Measurements from ENCODE around the gene SHC2. TPM values are rescaled to one million over a fixed set of nuclear protein-coding genes. Genes with fewer than 3 reads are reported as not detected.

SHC2 gene
- total and polyA plus RNA-seq, 2 of the 8 experiments (the other 6 are each of a cell fraction or from before 2014, with no cell fraction given), result 4.4 to 7.3 TPM

DNA sequence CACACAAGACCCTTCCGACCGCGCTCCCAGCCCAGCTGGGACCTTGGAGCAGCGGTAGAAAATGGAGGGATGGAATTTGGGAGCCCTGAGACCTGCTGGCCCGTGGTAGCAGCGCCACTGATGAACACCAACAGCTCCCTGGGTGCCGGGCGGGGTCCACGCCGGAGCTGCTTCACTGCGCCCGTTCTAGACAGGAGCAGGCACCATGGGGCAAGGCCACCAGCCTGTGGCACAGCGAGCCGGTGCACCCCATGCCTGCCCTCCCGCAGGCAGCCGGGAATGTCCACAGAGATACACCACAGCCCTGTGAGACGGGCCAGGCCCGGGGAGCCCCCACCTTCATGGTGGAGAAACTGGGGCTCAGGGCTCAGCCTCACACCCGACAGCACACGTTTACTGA, 9.9 kb upstream of the SHC2 start:
- Histone ChIP-seq H2BK15ac (ENCODE audit: low read length) (no peak overlapping the region), H3K4ac (replicated peaks; ENCODE audit: insufficient read length, low read depth, low read length) (no peak overlapping the region), H2AK5ac (ENCODE audit: low read depth, low read length) (no peak overlapping the region), H2BK20ac (ENCODE audit: low read length) (no peak overlapping the region), H2BK12ac (ENCODE audit: low read depth, low read length) (no peak overlapping the region), H3K36me3 (ENCODE audit: control insufficient read depth in 2 of 4, insufficient read depth in 4 of 4, low read length in 3 of 4) (no peaks in the 10 kb centered on the region), H3K27ac (ENCODE audit: low read depth, low read length) (no peak overlapping the region), H3K79me1 (ENCODE audit: low read depth, low read length) (no peaks in the 10 kb centered on the region), H3K27me3 (replicated peaks in 1 of 4; ENCODE audit: control insufficient read depth in 3 of 4, extremely low read depth in 1 of 4, insufficient read depth in 3 of 4, low read length in 3 of 4) (no peaks in the 10 kb centered on the region; a peak in 1 of 7 replicates), H3K14ac (ENCODE audit: insufficient read length) (no peak overlapping the region), H4K91ac (replicated peaks; ENCODE audit: insufficient read length, low read length) (no peak overlapping the region), H3K23me2 (ENCODE audit: low read depth, low read length) (peaks cover 15% of the 10 kb centered on the region; the same call in 1 of the 2 replicates), H3K23ac (ENCODE audit: insufficient read length) (no peak overlapping the region), H3K79me2 (ENCODE audit: control insufficient read depth in 1 of 2, insufficient read depth in 2 of 2, low read length in 2 of 2) (no peaks in the 10 kb centered on the region), H2AFZ (ENCODE audit: low read length) (no peak overlapping the region), H3K9ac (replicated peaks in 1 of 4; ENCODE audit: extremely low read depth in 1 of 4, low read depth in 3 of 4, low read length in 3 of 4) (no peak overlapping the region), H3K56ac (replicated peaks; ENCODE audit: insufficient read length, low read depth, low read length) (no peak overlapping the region), H3K18ac (ENCODE audit: extremely low read depth, low read length) (no peak overlapping the region), H3K9me3 (ENCODE audit: insufficient read depth in 2 of 2, low read depth in 1 of 2, low read length in 1 of 2) (no peaks in the 10 kb centered on the region), H2BK5ac (ENCODE audit: low read depth, low read length) (no peak overlapping the region), H4K5ac (ENCODE audit: insufficient read length, low read depth, low read length) (no peak overlapping the region), H3K4me3 (ENCODE audit: extremely low read depth in 1 of 4, insufficient read depth in 2 of 4, low read depth in 3 of 4, low read length in 4 of 4) (no peak overlapping the region), H3K4me2 (ENCODE audit: insufficient read depth in 1 of 2, low read depth in 2 of 2, low read length in 2 of 2) (no peak overlapping the region), H4K8ac (ENCODE audit: extremely low read depth, insufficient read depth, low read length) (no peak overlapping the region), H4K20me1 (replicated peaks in 1 of 2; ENCODE audit: control insufficient read depth in 1 of 2, insufficient read depth in 2 of 2, low read length in 2 of 2) (no peaks in the 10 kb centered on the region), H2BK120ac (replicated peaks; ENCODE audit: low read depth, low read length) (no peak overlapping the region), H3K4me1 (replicated peaks in 1 of 4; ENCODE audit: control insufficient read depth in 3 of 4, insufficient read depth in 4 of 4, low read length in 3 of 4) (no peaks in the 10 kb centered on the region)
- 88% methylated on average over 20 of the region's 20 CpGs; no CpG with 5 or more reads in 1 of the 2 experiments for WGBS, 2 experiments (ENCODE audit: extremely low coverage in 1 of 2, insufficient coverage in 1 of 2, insufficient read length in 1 of 2, insufficient replicate concordance in 2 of 2, low coverage in 1 of 2, low lambda C conversion rate in 2 of 2, missing lambda C conversion rate in 1 of 2)
- DNase-seq (ENCODE audit: low read depth in 1 of 2, low spot score in 2 of 2) (no peak), FAIRE-seq (no peak)
- ChIA-PET POLR2A (ENCODE audit: partially characterized antibody) (interaction anchor here (1.1 kb wide), 1 partner anchor 10 kb away, joined by 4 read pairs; the partner anchor contains the start of gene SHC2), CTCF (ENCODE audit: partially characterized antibody) (interaction anchor here (1.2 to 1.7 kb wide), 3 partner anchors 9 to 87 kb away, joined by 4 to 7 read pairs (median 4); no protein-coding TSS in a partner anchor)
- TF ChIP-seq SIX5 (IDR thresholded peaks at IDR 0.05; ENCODE audit: low read depth, low read length) (no peak), NRF1 (IDR thresholded peaks at IDR 0.05; ENCODE audit: low read depth, low read length) (no peak), CHD1 (IDR thresholded peaks at IDR 0.05; ENCODE audit: low read depth, low read length) (no peak), RAD21 (IDR thresholded peaks at IDR 0.05 in 1 of 2, conservative IDR thresholded peaks at IDR 0.05 in 1 of 2; ENCODE audit: low read depth in 2 of 2, low read length in 2 of 2) (no peak), RNF2 (IDR thresholded peaks at IDR 0.05; ENCODE audit: borderline replicate concordance, low read depth, low read length, missing control alignments, poor library complexity, severe bottlenecking) (no peak)

Data from H1 (cell line).